Nephron (organoid): ENCODE measurements around the gene AGO4.
A peak's percentile ranks its signal among the peaks of the same experiment; 100 is the strongest.
"Not testable (repeated sequence)": the region's sequence is repeated elsewhere in the genome, so short reads cannot be mapped to it uniquely, and the experiment has no call there.

ENCODE experiments used
- H3K27ac Mint-ChIP-seq, 3 experiments: 2 replicates each; pipeline ENCODE4 v1.8.0; 2020; ENCODE audit warnings: mixed read lengths in 3 of 3, mild to moderate bottlenecking in 2 of 3, moderate library complexity in 1 of 3
- H3K27me3 Mint-ChIP-seq: 2 replicates; pipeline ENCODE4 v1.8.0; 2021; ENCODE audit warnings: low read depth, mild to moderate bottlenecking, moderate library complexity, mixed read lengths
- H3K36me3 Mint-ChIP-seq: 2 replicates; pipeline ENCODE4 v1.8.0; 2020; ENCODE audit warnings: low read depth, mixed read lengths
- H3K4me1 Mint-ChIP-seq: 2 replicates; pipeline ENCODE4 v1.8.0; 2020; ENCODE audit warnings: mixed read lengths
- H3K4me3 Mint-ChIP-seq, 3 experiments: 2 replicates each; pipeline ENCODE4 v1.8.0; 2020; ENCODE audit warnings: mild to moderate bottlenecking in 3 of 3, mixed read lengths in 3 of 3, moderate library complexity in 2 of 3
- H3K9me3 Mint-ChIP-seq: 2 replicates; pipeline ENCODE4 v1.8.0; 2020; ENCODE audit warnings: mixed read lengths
- TF ChIP-seq, protein P1 (sequence below), 3 experiments: fragments of 200-600 bp; sonication (generic); IDR thresholded peaks; one replicate each; pipeline ENCODE4 v1.5.0; 2021; ENCODE audit warnings: antibody characterized with exemption in 3 of 3; ENCODE audit not compliant: unreplicated experiment in 3 of 3

AGO4 gene

DNA sequence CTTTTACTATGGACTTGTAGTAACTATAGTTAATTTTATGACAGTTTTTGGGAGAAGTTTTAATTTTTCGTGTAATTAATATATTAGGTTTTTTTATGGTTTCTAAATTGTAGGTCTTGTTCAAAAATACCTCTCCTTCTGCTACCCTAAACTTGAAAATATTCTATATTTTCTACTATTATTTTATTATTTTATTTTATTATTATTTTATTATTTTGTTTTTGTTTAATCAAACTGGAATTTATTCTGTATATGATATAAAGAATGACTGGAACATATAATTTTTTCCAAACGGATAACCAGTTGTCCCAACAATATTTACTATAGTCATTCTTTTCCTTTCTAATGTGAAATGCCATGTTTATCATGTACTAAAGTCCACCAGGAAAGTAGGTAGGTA is 17.1 kb upstream of the AGO4 start:
- H3K4me3 Mint-ChIP-seq, result no peak overlapping the region
- no peaks in the 10 kb centered on the region for H3K4me1 Mint-ChIP-seq
- H3K27me3 Mint-ChIP-seq, result peaks cover 4% of the 10 kb centered on the region
- TF ChIP-seq, protein P1, sequence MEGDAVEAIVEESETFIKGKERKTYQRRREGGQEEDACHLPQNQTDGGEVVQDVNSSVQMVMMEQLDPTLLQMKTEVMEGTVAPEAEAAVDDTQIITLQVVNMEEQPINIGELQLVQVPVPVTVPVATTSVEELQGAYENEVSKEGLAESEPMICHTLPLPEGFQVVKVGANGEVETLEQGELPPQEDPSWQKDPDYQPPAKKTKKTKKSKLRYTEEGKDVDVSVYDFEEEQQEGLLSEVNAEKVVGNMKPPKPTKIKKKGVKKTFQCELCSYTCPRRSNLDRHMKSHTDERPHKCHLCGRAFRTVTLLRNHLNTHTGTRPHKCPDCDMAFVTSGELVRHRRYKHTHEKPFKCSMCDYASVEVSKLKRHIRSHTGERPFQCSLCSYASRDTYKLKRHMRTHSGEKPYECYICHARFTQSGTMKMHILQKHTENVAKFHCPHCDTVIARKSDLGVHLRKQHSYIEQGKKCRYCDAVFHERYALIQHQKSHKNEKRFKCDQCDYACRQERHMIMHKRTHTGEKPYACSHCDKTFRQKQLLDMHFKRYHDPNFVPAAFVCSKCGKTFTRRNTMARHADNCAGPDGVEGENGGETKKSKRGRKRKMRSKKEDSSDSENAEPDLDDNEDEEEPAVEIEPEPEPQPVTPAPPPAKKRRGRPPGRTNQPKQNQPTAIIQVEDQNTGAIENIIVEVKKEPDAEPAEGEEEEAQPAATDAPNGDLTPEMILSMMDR (IDR thresholded peaks at IDR 0.05; ENCODE audit: unreplicated experiment in 3 of 3), result no peak
- H3K27ac Mint-ChIP-seq, result no peak overlapping the region
- H3K36me3 Mint-ChIP-seq, result no peaks in the 10 kb centered on the region
- no peaks in the 10 kb centered on the region for H3K9me3 Mint-ChIP-seq

DNA sequence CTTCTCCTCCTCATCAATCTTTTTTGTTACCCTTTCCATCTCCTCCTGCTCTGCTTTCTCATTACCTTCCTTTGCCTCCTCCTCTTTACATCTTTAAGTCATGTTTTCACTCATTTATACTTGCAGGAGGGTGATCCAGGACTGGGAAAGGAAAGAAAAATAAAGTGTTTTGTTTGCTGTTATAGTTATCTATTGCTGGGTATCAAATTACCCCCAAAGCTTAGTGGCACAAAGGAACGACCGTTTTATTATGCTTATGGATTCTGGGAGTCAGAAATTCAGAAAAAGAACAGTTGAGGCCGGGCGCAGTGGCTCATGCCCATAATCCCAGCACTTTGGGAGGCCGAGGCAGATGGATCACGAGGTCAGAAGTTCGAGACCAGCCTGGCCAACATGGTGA is 12.5 kb upstream of the AGO4 start:
- H3K9me3 Mint-ChIP-seq, result no peaks in the 10 kb centered on the region
- no peaks in the 10 kb centered on the region for H3K27me3 Mint-ChIP-seq
- H3K27ac Mint-ChIP-seq, result no peak overlapping the region
- TF ChIP-seq, protein P1 (IDR thresholded peaks at IDR 0.05; ENCODE audit: unreplicated experiment in 3 of 3), result no peak
- H3K4me1 Mint-ChIP-seq, result no peaks in the 10 kb centered on the region
- H3K4me3 Mint-ChIP-seq, result no peak overlapping the region
- H3K36me3 Mint-ChIP-seq, result no peaks in the 10 kb centered on the region

DNA sequence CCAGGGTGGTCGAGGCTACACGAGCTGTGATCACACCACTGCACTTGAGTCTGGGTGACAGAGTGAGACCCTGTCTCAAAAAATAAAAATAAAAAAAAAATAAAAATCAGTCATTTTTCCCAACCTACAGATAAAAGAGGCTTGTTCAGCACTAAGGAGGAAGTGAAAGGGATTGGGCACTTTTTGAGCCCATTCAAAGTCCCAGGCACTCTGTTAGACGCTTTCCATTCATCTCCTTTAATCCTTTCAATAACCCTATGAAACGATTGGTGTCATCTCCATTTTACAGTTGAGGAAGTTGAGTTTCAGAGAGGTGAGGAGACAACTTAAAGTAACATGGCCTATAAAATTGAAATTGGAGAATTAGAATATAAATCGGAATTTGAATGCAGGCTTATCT is 10.4 kb upstream of the AGO4 start:
- Mint-ChIP-seq H3K4me1 (no peaks in the 10 kb centered on the region), H3K36me3 (no peaks in the 10 kb centered on the region), H3K9me3 (no peaks in the 10 kb centered on the region), H3K4me3 (no peak overlapping the region), H3K27ac (no peak overlapping the region), H3K27me3 (no peaks in the 10 kb centered on the region)
- TF ChIP-seq, protein P1 (IDR thresholded peaks at IDR 0.05; ENCODE audit: unreplicated experiment in 3 of 3), result no peak

DNA sequence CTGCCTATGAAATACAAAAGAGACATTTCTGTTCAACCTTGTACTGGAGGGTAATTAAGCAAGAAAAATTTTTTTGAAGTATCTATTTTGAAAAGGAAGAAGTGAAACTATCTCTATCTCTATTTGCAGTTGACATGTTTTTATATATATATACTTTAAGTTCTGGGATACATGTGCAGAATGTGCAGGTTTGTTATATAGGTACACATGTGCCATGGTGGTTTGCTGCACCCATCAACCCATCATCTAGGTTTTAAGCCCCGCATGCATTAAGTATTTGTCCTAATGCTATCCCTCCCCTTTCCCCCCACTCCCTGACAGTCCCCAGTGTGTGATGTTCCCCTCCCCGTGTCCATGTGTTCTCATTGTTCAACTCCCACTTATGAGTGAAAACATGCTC is 9.8 kb upstream of the AGO4 start:
- H3K4me3 Mint-ChIP-seq, H3K4me1 Mint-ChIP-seq, H3K27ac Mint-ChIP-seq, H3K27me3 Mint-ChIP-seq, H3K9me3 Mint-ChIP-seq, H3K36me3 Mint-ChIP-seq: not testable (repeated sequence)

DNA sequence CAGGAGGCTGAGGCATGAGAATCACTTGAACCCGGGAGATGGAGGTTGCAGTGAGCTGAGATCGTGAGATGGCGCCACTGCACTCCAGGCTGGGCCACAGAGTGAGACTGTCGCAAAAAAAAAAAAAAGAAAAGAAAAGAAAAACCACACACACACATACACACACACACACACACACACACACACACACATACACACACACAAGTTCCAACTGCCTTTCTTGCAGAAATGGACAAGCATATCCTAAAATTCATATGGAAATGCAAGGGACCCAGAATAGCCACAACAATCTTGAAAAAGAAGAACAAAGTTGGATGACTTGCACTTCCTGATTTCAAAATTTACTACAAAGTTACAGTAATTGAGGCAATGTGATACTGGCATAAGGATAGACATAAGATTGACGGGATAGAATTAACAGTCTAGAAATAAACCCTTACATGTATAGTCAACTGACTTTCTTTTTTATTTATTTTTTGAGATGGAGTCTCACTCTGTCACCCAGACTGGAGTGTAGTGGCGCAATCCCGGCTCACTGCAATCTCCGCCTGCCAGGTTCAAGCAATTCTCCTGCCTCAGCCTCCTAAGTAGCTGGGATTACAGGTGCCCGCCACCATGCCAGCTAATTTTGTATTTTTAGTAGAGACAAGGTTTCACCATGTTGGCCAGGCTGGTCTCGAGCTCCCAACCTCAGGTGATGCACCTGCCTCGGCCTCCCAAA is 7.5 kb upstream of the AGO4 start:
- not testable (repeated sequence) for H3K27ac Mint-ChIP-seq, H3K9me3 Mint-ChIP-seq, H3K4me1 Mint-ChIP-seq, H3K36me3 Mint-ChIP-seq, H3K4me3 Mint-ChIP-seq, H3K27me3 Mint-ChIP-seq

DNA sequence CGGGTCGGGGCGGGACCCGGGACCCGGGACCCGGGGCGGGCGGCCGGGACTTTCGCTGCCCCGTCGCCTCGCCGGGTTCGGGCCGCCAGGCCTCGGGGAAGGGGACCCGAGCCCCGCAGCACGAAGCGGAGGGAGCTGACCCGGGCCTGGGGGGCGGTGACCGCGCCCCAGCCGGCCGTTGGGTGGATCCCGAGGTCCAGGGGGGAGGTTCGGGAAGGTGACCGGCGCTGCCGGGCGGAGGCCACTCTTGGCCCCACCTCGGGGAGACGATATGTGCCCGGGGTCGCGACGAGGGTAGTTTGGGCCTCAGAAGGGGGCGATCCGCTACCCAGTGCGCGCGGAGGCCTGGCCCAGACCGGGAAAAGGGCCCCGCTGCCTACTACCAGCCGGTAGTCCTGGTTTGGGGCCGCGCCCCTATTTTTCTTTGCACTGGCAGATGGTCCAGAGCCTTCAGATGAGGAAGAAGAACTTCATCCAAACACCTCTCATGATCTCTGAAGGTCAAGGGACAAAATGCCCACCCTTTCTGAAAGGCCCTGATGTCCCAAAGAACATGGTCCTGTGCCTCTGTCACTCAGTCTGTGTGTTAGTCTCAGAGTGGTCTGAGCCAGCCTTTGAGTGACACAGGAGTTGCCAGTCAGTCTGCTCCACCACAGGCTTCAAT is 766 bp downstream of the AGO4 start:
- H3K4me1 Mint-ChIP-seq, result peaks cover 19% of the 10 kb centered on the region
- TF ChIP-seq, protein P1 (IDR thresholded peaks at IDR 0.05; ENCODE audit: unreplicated experiment in 3 of 3), result no peak
- H3K4me3 Mint-ChIP-seq, result peak overlapping the region; percentile 93 to 98 (median 98)
- H3K36me3 Mint-ChIP-seq, result no peaks in the 10 kb centered on the region
- no peaks in the 10 kb centered on the region for H3K9me3 Mint-ChIP-seq
- peaks cover 4% of the 10 kb centered on the region for H3K27me3 Mint-ChIP-seq
- peak overlapping the region; percentile 88 to 92 (median 90) for H3K27ac Mint-ChIP-seq
